Activated CD4-positive, alpha-beta T cell treated with anti-CD3 and anti-CD28 coated beads, Interleukin-2, amount 50 U/mL, for 48 hours (primary cell): Measurements from ENCODE around the gene CASP10.
"Not testable (repeated sequence)": the region's sequence is repeated elsewhere in the genome, so short reads cannot be mapped to it uniquely, and the experiment has no call there.

Experiments
- DNase-seq, 2 experiments: peaks; one replicate each; pipeline ENCODE4 v3.0.0-alpha.2; 2020

Gene CASP10

GRCh38 chr2:201156640-201157039 is 26.3 kb upstream of the CASP10 start:
- no peak for DNase-seq

GRCh38 chr2:201157694-201158093 is 25.2 kb upstream of the CASP10 start:
- DNase-seq, result no peak

- DNase-seq, result no peak
Measured at GRCh38 chr2:201158111-201158929, 24.6 kb upstream of the CASP10 start.

- DNase-seq, result no peak
Measured at GRCh38 chr2:201164166-201164565, 18.8 kb upstream of the CASP10 start.

GRCh38 chr2:201167546-201167945 is 15.4 kb upstream of the CASP10 start:
- no peak for DNase-seq

GRCh38 chr2:201168496-201168895 is 14.4 kb upstream of the CASP10 start:
- not testable (repeated sequence) for DNase-seq

- no peak for DNase-seq
Measured at GRCh38 chr2:201171259-201171814, 11.6 kb upstream of the CASP10 start.

GRCh38 chr2:201172279-201172678 is 10.7 kb upstream of the CASP10 start:
- DNase-seq, result no peak

- DNase-seq, result no peak
Measured at GRCh38 chr2:201174687-201175086, 8.3 kb upstream of the CASP10 start.

GRCh38 chr2:201176081-201176481 is 6.9 kb upstream of the CASP10 start:
- no peak for DNase-seq

GRCh38 chr2:201180010-201180409 is 2.9 kb upstream of the CASP10 start:
- no peak for DNase-seq

- DNase-seq, result no peak
Measured at GRCh38 chr2:201183365-201183727, 405 bp downstream of the CASP10 start.

GRCh38 chr2:201183835-201184234 is 894 bp downstream of the CASP10 start:
- DNase-seq, result peak; percentile 13 to 32

- DNase-seq, result peak; percentile 12 to 25
Measured at GRCh38 chr2:201184248-201184647, 1.3 kb downstream of the CASP10 start.

- DNase-seq, result peak in 1 of 2 experiments; percentile 16
Measured at GRCh38 chr2:201185863-201186262, 2.9 kb downstream of the CASP10 start.

- DNase-seq, result no peak
Measured at GRCh38 chr2:201186982-201187381, 4.0 kb downstream of the CASP10 start.

GRCh38 chr2:201188449-201188848 is 5.5 kb downstream of the CASP10 start:
- DNase-seq, result no peak

- no peak for DNase-seq
Measured at GRCh38 chr2:201191132-201191875, 8.4 kb downstream of the CASP10 start.

- DNase-seq, result no peak
Measured at GRCh38 chr2:201194097-201194496, 11.2 kb downstream of the CASP10 start.

GRCh38 chr2:201195331-201195730 is 12.4 kb downstream of the CASP10 start:
- no peak for DNase-seq

- no peak for DNase-seq
Measured at GRCh38 chr2:201196003-201196402, 13.1 kb downstream of the CASP10 start.

GRCh38 chr2:201196803-201197202 is 13.9 kb downstream of the CASP10 start:
- no peak for DNase-seq

- no peak for DNase-seq
Measured at GRCh38 chr2:201197781-201198180, 14.8 kb downstream of the CASP10 start.

GRCh38 chr2:201199847-201200246 is 16.9 kb downstream of the CASP10 start:
- DNase-seq, result no peak
